ENCODE results near the gene MAPKAP1.

MAPKAP1 gene

GRCh38 chr9:125635888-125636287, 71.1 kb downstream of the MAPKAP1 start:
- DNase-seq = no peak

- DNase-seq = no peak
These were observed 72.8 kb downstream of the MAPKAP1 start for GRCh38 chr9:125634040-125634717.

- DNase-seq = no peak
These were observed 73.8 kb downstream of the MAPKAP1 start for GRCh38 chr9:125633116-125633745.

- DNase-seq = no peak
These were observed 74.5 kb downstream of the MAPKAP1 start for GRCh38 chr9:125632321-125633115.

- no peak for DNase-seq
These were observed 75.5 kb downstream of the MAPKAP1 start for GRCh38 chr9:125631391-125632085.

GRCh38 chr9:125630436-125630835, 76.6 kb downstream of the MAPKAP1 start:
- DNase-seq = no peak

- no peak for DNase-seq
These were observed 77.6 kb downstream of the MAPKAP1 start for GRCh38 chr9:125629446-125629845.

GRCh38 chr9:125626187-125626586, 80.8 kb downstream of the MAPKAP1 start:
- DNase-seq = no peak

GRCh38 chr9:125621170-125621569, 85.8 kb downstream of the MAPKAP1 start:
- DNase-seq = no peak

GRCh38 chr9:125620216-125620615, 86.8 kb downstream of the MAPKAP1 start:
- DNase-seq = no peak

- DNase-seq = no peak
These were observed 89.9 kb downstream of the MAPKAP1 start for GRCh38 chr9:125617087-125617486.

- no peak for DNase-seq
These were observed 93.9 kb downstream of the MAPKAP1 start for GRCh38 chr9:125613141-125613540.

GRCh38 chr9:125612616-125613015, 94.4 kb downstream of the MAPKAP1 start:
- DNase-seq = no peak

GRCh38 chr9:125611121-125611765, 95.8 kb downstream of the MAPKAP1 start:
- DNase-seq = no peak

- DNase-seq = no peak
These were observed 97.3 kb downstream of the MAPKAP1 start for GRCh38 chr9:125609744-125610143.

- no peak for DNase-seq
These were observed 98.4 kb downstream of the MAPKAP1 start for GRCh38 chr9:125608489-125609224.

GRCh38 chr9:125604196-125604595, 102.8 kb downstream of the MAPKAP1 start:
- DNase-seq = no peak

- DNase-seq = no peak
These were observed 103.5 kb downstream of the MAPKAP1 start for GRCh38 chr9:125603478-125604021.

GRCh38 chr9:125601961-125602360, 105.0 kb downstream of the MAPKAP1 start:
- no peak for DNase-seq

- DNase-seq = no peak
These were observed 106.8 kb downstream of the MAPKAP1 start for GRCh38 chr9:125600194-125600593.

GRCh38 chr9:125594223-125594610, 112.8 kb downstream of the MAPKAP1 start:
- DNase-seq = no peak

All from activated CD4-positive, CD25-positive, alpha-beta regulatory T cell treated with anti-CD3 and anti-CD28 coated beads, Interleukin-2, amount 50 U/mL, for 72 hours (primary cell).